Muscle of leg (tissue), 11 donors: ENCODE measurements around the gene ADK. TPM values are rescaled to one million over a fixed set of nuclear protein-coding genes. Genes with fewer than 3 reads are reported as not detected.

ENCODE experiments used
- DNase-seq: peaks from one replicate; pipeline ENCODE4 v3.0.0; 2013
- H3K27ac ChIP-seq: one replicate; pipeline ENCODE4 v1.5.1; 2013; ENCODE audit warnings: mild to moderate bottlenecking, low read length, control low read depth
- H3K27me3 ChIP-seq: one replicate; pipeline ENCODE4 v1.6.1; 2013; ENCODE audit warnings: low read length; ENCODE audit not compliant: control insufficient read depth, insufficient read depth
- H3K36me3 ChIP-seq: one replicate; pipeline ENCODE4 v1.6.1; 2013; ENCODE audit warnings: low read length; ENCODE audit not compliant: control insufficient read depth, insufficient read depth
- H3K4me1 ChIP-seq: one replicate; pipeline ENCODE4 v1.6.1; 2013; ENCODE audit warnings: low read length; ENCODE audit not compliant: control insufficient read depth, insufficient read depth
- H3K4me3 ChIP-seq: one replicate; pipeline ENCODE4 v1.5.1; 2013; ENCODE audit warnings: low read length, control low read depth
- H3K9me3 ChIP-seq: replicated peaks from 2 replicates; pipeline ENCODE4 v1.6.1; 2013; ENCODE audit warnings: low read depth, low read length; ENCODE audit not compliant: control insufficient read depth
- WGBS: methylation state at CpG from one replicate; pipeline ENCODE4 v1.1.5; 2013; ENCODE audit warnings: missing lambda C conversion rate; ENCODE audit not compliant: insufficient coverage; 5-methylcytosine and 5-hydroxymethylcytosine counted together
- polyA plus RNA-seq, 8 donors: library from polyadenylated mRNA; unstranded; fragments of 120-200 nt; gene quantifications; one replicate each; pipeline versions ENCODE4 v1.2.1 to v1.2.3, GENCODE V29; 2013; ENCODE audit warnings: inconsistent platforms in 1 of 8, low replicate concordance in 1 of 8; ENCODE audit not compliant: insufficient read length in 8 of 8, insufficient read depth in 1 of 8
- total RNA-seq: library from RNA; stranded (reverse); fragments of 120-200 nt; gene quantifications from one replicate; pipeline ENCODE4 v1.2.4, GENCODE V29; 2013

The ADK gene
- total and polyA plus RNA-seq, 9 donors, result 28.8 to 37.2 (median 34.4) TPM

GRCh38 chr10:74634995-74635536 is 484.0 kb downstream of the ADK start:
- no peak overlapping the region for H3K27ac ChIP-seq
- no peaks in the 10 kb centered on the region for H3K36me3 ChIP-seq
- no peak overlapping the region for H3K4me3 ChIP-seq
- DNase-seq, result no peak
- no peaks in the 10 kb centered on the region for H3K27me3 ChIP-seq
- peaks cover 15% of the 10 kb centered on the region for H3K9me3 ChIP-seq
- H3K4me1 ChIP-seq, result peaks cover 2% of the 10 kb centered on the region

DNA sequence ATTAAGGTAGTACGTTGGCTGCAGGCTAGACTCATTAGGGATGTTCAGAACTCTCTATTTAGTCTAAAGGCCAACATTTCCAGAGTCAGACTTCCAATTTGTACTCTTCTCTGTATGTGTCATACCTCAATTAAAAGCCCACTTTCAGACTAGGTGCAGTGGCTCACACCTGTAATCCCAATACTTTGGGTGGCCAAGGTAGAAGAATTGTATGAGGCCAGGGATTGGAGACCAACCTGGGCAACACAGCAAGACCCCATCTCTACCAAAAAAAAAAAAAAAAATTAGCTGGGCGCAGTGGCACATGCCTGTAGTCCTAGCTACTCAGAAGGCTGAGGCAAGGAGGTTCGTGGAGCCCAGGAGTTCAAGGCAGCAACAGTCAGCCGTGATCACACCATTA is 484.6 kb downstream of the ADK start:
- Histone ChIP-seq H3K27me3 (no peaks in the 10 kb centered on the region), H3K4me1 (peaks cover 6% of the 10 kb centered on the region), H3K36me3 (no peaks in the 10 kb centered on the region), H3K4me3 (no peak overlapping the region), H3K27ac (no peak overlapping the region), H3K9me3 (peaks cover 15% of the 10 kb centered on the region)
- WGBS, result no CpG with 5 or more reads among the region's 4 CpGs
- no peak for DNase-seq

DNA sequence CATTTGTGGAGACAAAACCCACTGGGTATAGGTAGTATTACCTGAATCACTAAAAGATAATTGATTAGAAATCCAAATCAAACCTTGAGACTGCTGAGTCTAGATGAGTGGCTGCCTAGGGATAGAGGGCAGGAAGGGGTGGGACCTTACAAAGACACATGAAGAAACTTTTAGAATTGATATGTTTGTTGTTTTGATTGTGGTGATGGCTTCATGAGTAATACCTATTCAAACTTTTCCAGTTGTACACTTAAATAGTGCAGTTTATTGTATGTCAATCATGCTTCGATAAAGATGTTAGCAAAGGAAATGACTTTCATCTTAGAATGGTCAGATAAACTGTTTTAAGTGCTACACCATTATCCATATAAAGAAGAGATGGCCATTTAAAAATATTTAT is 486.7 kb downstream of the ADK start:
- H3K27ac ChIP-seq, result no peak overlapping the region
- no peak for DNase-seq

DNA sequence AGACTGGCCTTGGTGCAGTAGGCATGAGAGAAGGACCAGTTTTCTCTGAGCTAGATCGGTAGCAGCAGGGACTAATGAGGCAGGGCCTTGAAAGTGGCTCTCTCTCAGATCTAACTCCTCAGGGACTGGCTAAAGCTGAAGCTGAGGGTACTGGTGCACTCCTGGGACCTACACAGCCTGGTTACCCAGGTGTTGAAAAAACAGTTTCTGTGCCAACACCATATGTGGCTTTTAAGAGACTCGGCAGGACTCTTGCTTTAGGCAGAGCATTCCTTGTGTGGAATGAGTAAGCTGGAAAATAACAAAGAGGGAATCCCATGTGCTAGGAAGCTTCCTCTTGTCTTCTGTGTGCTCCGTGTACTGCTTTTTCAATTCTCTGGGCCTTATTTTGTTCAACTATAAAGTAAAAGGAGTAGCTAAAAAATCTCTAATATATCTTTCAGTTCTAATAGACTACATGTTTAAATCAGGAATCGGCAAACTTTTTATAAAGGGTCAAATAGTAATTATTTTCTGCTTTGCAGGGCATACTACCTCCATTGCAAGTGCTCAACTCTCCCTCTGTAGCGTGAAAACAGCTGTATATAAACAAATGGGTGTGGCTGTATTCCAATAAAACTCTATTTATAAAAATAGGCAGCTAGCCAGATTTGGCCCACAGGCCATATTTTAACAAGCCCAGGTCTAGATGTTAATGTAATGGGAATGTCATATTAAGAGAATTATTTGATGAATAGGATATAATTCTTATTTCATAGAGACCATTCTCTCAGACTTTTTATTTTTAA is 489.3 kb downstream of the ADK start:
- no peaks in the 10 kb centered on the region for H3K36me3 ChIP-seq
- H3K4me1 ChIP-seq, result peaks cover 6% of the 10 kb centered on the region
- peak; percentile 25 for DNase-seq
- H3K27me3 ChIP-seq, result no peaks in the 10 kb centered on the region
- WGBS, result 37% methylated on average over 2 of the region's 5 CpGs
- H3K9me3 ChIP-seq, result peaks cover 5% of the 10 kb centered on the region
- peak overlapping the region; percentile 49 for H3K27ac ChIP-seq
- H3K4me3 ChIP-seq, result no peak overlapping the region

More for the DNA sequence above, 486.7 kb downstream of the ADK start:
- WGBS, result no CpG with 5 or more reads among the region's 1 CpG
- peaks cover 6% of the 10 kb centered on the region for H3K4me1 ChIP-seq
- no peaks in the 10 kb centered on the region for H3K36me3 ChIP-seq
- H3K9me3 ChIP-seq, result peaks cover 15% of the 10 kb centered on the region
- H3K4me3 ChIP-seq, result no peak overlapping the region
- no peaks in the 10 kb centered on the region for H3K27me3 ChIP-seq

GRCh38 chr10:74641659-74642058 is 490.6 kb downstream of the ADK start:
- DNase-seq, result no peak
- H3K27me3 ChIP-seq, result no peaks in the 10 kb centered on the region
- no peak overlapping the region for H3K4me3 ChIP-seq
- peaks cover 2% of the 10 kb centered on the region for H3K9me3 ChIP-seq
- WGBS, result no CpG with 5 or more reads among the region's 1 CpG
- H3K36me3 ChIP-seq, result no peaks in the 10 kb centered on the region
- H3K4me1 ChIP-seq, result peaks cover 6% of the 10 kb centered on the region
- H3K27ac ChIP-seq, result no peak overlapping the region

- no CpG with 5 or more reads among the region's 1 CpG for WGBS
- Histone ChIP-seq H3K4me3 (no peak overlapping the region), H3K9me3 (peaks cover 2% of the 10 kb centered on the region), H3K27ac (no peak overlapping the region), H3K4me1 (peaks cover 6% of the 10 kb centered on the region), H3K27me3 (no peaks in the 10 kb centered on the region), H3K36me3 (no peaks in the 10 kb centered on the region)
- no peak for DNase-seq
Measured at GRCh38 chr10:74642901-74643595, 492.0 kb downstream of the ADK start.

GRCh38 chr10:74643596-74643975 is 492.6 kb downstream of the ADK start:
- Histone ChIP-seq H3K4me3 (no peak overlapping the region), H3K36me3 (no peaks in the 10 kb centered on the region), H3K9me3 (peaks cover 2% of the 10 kb centered on the region), H3K27me3 (no peaks in the 10 kb centered on the region), H3K27ac (no peak overlapping the region), H3K4me1 (peaks cover 6% of the 10 kb centered on the region)
- no peak for DNase-seq

- peaks cover 2% of the 10 kb centered on the region for H3K9me3 ChIP-seq
- no peak overlapping the region for H3K27ac ChIP-seq
- no peaks in the 10 kb centered on the region for H3K27me3 ChIP-seq
- no peak overlapping the region for H3K4me3 ChIP-seq
- H3K4me1 ChIP-seq, result peaks cover 6% of the 10 kb centered on the region
- no CpG with 5 or more reads among the region's 2 CpGs for WGBS
- DNase-seq, result no peak
- H3K36me3 ChIP-seq, result no peaks in the 10 kb centered on the region
Measured at GRCh38 chr10:74644738-74645137, 493.7 kb downstream of the ADK start.

DNA sequence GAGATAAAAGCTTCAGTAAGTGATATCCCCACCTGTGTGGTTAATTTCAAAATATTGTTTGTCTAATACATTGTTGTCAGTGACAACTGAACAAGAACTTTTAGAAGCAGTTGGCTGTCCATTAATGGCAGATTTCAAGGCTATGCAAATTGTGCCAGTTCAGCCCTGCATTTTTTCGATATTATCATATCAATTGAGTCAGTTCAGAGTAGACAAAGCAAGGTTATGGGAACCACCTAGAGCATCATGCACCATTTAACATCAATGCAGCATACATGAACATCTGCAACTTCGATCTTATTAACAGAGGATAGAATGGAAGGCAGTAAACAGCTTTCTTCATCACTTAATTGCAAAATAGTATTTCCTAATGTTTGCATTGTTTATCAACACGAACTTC is 494.7 kb downstream of the ADK start:
- H3K27me3 ChIP-seq, result no peaks in the 10 kb centered on the region
- no peak overlapping the region for H3K27ac ChIP-seq
- peaks cover 2% of the 10 kb centered on the region for H3K9me3 ChIP-seq
- H3K36me3 ChIP-seq, result no peaks in the 10 kb centered on the region
- no peaks in the 10 kb centered on the region for H3K4me1 ChIP-seq
- H3K4me3 ChIP-seq, result no peak overlapping the region
- 100% methylated on average over 1 of the region's 3 CpGs for WGBS
- no peak for DNase-seq

- no CpG with 5 or more reads among the region's 1 CpG for WGBS
- peak; percentile 11 for DNase-seq
- Histone ChIP-seq H3K4me3 (no peak overlapping the region), H3K9me3 (no peaks in the 10 kb centered on the region), H3K4me1 (no peaks in the 10 kb centered on the region), H3K36me3 (no peaks in the 10 kb centered on the region), H3K27ac (no peak overlapping the region), H3K27me3 (no peaks in the 10 kb centered on the region)
Measured at GRCh38 chr10:74650613-74651012, 499.6 kb downstream of the ADK start.
